ENCODE data around the gene GLI3.
"Not testable (repeated sequence)": the region's sequence is repeated elsewhere in the genome, so short reads cannot be mapped to it uniquely, and the experiment has no call there.

The GLI3 gene

DNA sequence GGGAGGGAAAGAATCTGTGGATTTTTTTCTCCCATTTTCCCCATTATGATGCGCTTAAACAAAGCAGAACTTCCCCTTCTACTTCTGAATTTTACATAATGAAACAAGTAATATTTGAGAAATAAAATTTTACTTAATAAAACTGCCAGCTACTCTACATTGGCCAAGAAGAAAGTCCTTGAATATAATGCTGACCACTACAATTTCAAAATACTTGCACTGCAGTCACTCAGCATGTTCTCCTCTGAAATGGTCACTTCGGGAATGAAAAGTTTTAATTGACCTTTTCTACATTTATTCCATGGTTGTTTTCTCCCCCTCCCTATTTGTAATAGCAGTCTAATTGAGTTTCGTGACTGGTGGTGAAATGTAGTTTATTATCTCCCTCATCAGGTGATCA is 23.9 kb downstream of the GLI3 start:
- Histone ChIP-seq H3K27ac (no peak overlapping the region), H3K4me1 (ENCODE audit: control insufficient read depth in 1 of 2, insufficient read depth in 1 of 2, low read depth in 1 of 2, low read length in 1 of 2) (no peaks in the 10 kb centered on the region), H3K36me3 (no peaks in the 10 kb centered on the region), H3K4me3 (ENCODE audit: low read depth in 1 of 2, low read length in 1 of 2) (no peak overlapping the region), H3K27me3 (peaks cover 5% of the 10 kb centered on the region), H3K9me3 (no peaks in the 10 kb centered on the region)
- TF ChIP-seq, protein P1, sequence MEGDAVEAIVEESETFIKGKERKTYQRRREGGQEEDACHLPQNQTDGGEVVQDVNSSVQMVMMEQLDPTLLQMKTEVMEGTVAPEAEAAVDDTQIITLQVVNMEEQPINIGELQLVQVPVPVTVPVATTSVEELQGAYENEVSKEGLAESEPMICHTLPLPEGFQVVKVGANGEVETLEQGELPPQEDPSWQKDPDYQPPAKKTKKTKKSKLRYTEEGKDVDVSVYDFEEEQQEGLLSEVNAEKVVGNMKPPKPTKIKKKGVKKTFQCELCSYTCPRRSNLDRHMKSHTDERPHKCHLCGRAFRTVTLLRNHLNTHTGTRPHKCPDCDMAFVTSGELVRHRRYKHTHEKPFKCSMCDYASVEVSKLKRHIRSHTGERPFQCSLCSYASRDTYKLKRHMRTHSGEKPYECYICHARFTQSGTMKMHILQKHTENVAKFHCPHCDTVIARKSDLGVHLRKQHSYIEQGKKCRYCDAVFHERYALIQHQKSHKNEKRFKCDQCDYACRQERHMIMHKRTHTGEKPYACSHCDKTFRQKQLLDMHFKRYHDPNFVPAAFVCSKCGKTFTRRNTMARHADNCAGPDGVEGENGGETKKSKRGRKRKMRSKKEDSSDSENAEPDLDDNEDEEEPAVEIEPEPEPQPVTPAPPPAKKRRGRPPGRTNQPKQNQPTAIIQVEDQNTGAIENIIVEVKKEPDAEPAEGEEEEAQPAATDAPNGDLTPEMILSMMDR (IDR thresholded peaks at IDR 0.05): no peak

DNA sequence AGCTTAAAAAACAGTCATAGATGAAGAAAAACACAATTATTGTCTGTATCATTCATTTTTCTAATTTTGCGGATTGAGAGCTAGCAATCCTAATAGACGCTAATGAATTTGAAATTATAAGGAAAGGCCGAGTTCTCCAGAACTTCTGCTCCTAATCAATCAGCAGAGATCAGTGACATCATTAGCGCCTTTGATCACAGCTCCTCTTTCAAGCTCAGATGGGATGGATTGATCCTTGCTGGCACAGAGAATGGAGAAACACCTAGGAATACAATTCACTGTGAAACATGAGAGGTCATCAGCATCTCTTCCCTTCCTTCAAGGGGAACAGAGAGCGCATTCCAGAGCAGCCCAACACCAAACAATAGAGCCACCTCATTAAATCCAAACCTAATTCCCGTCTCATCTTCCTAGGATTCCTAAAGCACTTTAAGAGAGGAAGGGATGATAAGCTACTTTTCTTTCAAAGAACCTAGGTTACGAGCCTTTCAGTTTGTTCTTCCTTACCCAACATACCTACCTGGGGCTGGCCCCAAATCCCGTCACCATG is 24.4 kb downstream of the GLI3 start:
- no peak overlapping the region for H3K27ac ChIP-seq
- no peaks in the 10 kb centered on the region for H3K9me3 ChIP-seq
- H3K36me3 ChIP-seq: no peaks in the 10 kb centered on the region
- TF ChIP-seq, protein P1 (IDR thresholded peaks at IDR 0.05): no peak
- no peak overlapping the region for H3K4me3 ChIP-seq (ENCODE audit: low read depth in 1 of 2, low read length in 1 of 2)
- peaks cover 5% of the 10 kb centered on the region for H3K27me3 ChIP-seq
- no peaks in the 10 kb centered on the region for H3K4me1 ChIP-seq (ENCODE audit: control insufficient read depth in 1 of 2, insufficient read depth in 1 of 2, low read depth in 1 of 2, low read length in 1 of 2)

DNA sequence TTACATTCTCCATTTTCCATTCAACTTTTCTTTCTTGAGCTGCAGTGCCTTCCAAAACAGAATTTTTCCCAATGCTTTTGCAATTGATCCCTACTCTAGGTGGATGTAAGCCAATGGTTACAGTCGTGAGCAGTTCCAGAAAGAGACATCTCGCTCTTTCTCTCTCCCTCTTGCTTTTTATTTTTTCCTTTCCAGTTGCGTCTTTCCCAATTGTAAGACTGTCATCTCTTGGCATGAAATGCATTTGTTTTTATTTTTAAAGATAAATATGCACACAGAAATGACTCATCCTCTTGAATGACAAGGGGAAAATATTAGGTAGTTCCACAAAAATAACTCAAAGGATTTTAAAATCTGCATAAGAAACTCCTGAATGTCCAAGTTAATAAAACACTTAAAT is 25.1 kb downstream of the GLI3 start:
- no peaks in the 10 kb centered on the region for H3K4me1 ChIP-seq (ENCODE audit: control insufficient read depth in 1 of 2, insufficient read depth in 1 of 2, low read depth in 1 of 2, low read length in 1 of 2)
- H3K4me3 ChIP-seq (ENCODE audit: low read depth in 1 of 2, low read length in 1 of 2): no peak overlapping the region
- H3K27ac ChIP-seq: no peak overlapping the region
- peaks cover 4% of the 10 kb centered on the region for H3K27me3 ChIP-seq
- no peaks in the 10 kb centered on the region for H3K9me3 ChIP-seq
- no peaks in the 10 kb centered on the region for H3K36me3 ChIP-seq
- TF ChIP-seq, protein P1 (IDR thresholded peaks at IDR 0.05): no peak

DNA sequence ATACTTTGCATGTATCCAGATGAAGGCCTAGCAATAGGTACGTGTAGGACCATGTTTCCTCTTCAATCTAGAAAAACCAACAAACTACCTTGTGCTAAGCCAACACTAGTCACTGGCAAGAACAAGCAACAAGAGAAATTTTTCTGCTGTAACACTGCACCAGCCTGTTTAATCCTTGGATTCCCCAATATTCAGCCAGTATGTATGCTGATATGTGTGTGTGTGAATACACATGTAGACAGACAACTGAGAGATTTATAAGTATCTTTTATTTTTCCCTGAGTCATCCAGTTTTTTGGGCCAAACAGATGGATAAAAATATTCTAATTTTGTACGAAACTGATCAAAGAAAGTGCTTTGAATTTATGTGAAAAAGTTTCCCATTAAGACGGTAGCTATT is 26.2 kb downstream of the GLI3 start:
- Histone ChIP-seq H3K27ac (no peak overlapping the region), H3K9me3 (no peaks in the 10 kb centered on the region), H3K27me3 (no peaks in the 10 kb centered on the region), H3K4me3 (ENCODE audit: low read depth in 1 of 2, low read length in 1 of 2) (no peak overlapping the region), H3K4me1 (ENCODE audit: control insufficient read depth in 1 of 2, insufficient read depth in 1 of 2, low read depth in 1 of 2, low read length in 1 of 2) (no peaks in the 10 kb centered on the region), H3K36me3 (no peaks in the 10 kb centered on the region)
- TF ChIP-seq, protein P1 (IDR thresholded peaks at IDR 0.05): no peak

DNA sequence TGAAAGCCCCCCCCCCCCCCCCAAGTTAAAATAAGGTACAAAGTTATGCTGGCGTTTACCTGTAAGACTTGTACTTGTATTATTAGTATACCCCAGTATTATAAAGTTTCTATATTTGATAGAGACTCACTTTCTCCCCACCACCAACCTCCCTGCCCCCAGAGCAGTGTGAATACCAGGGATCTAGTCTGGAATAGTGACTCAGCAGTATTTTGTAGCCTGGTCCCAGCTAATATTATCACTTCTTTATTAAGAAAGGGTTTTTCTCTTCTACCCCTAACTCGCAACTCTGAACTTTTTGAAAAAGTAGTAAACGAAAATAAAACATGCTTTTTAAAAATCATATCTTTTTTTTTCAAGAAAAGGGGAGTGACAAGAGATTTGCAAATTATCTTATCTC is 26.7 kb downstream of the GLI3 start:
- Histone ChIP-seq H3K27ac (no peak overlapping the region), H3K4me3 (ENCODE audit: low read depth in 1 of 2, low read length in 1 of 2) (no peak overlapping the region), H3K27me3 (no peaks in the 10 kb centered on the region), H3K4me1 (ENCODE audit: control insufficient read depth in 1 of 2, insufficient read depth in 1 of 2, low read depth in 1 of 2, low read length in 1 of 2) (no peaks in the 10 kb centered on the region), H3K9me3 (no peaks in the 10 kb centered on the region), H3K36me3 (no peaks in the 10 kb centered on the region)
- TF ChIP-seq, protein P1 (IDR thresholded peaks at IDR 0.05): no peak

DNA sequence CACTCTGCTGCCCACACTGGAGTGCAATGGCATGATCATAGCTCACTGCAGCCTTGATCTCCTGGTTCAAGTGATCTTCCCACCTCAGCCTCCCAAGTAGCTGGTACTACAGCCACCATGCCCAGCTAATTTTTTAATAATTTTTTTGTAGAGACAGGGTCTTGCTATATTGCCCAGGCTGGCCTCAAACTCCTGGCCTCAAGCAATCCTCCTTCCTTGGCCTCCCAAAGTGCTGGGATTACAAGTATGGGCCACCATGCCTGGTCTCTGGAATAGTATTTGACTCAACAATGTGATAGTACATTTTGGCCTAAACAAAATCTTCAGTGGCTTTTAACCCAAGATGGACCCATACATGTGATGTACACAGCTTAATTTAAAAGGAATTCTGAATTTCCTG is 27.9 kb downstream of the GLI3 start:
- H3K36me3 ChIP-seq; H3K4me1 ChIP-seq (ENCODE audit: control insufficient read depth in 1 of 2, insufficient read depth in 1 of 2, low read depth in 1 of 2, low read length in 1 of 2); H3K27me3 ChIP-seq; H3K4me3 ChIP-seq (ENCODE audit: low read depth in 1 of 2, low read length in 1 of 2); H3K9me3 ChIP-seq; H3K27ac ChIP-seq: not testable (repeated sequence)

All from neutrophil (primary cell).